Middle frontal gyrus (tissue), 1 donor: Measurements from ENCODE around the gene MTREX.

Experiments used
- DNase-seq: peaks from one replicate; pipeline ENCODE4 v3.0.0-alpha.2; 2015; ENCODE audit warnings: low spot score; ENCODE audit errors: extremely low spot score

Gene MTREX

DNA sequence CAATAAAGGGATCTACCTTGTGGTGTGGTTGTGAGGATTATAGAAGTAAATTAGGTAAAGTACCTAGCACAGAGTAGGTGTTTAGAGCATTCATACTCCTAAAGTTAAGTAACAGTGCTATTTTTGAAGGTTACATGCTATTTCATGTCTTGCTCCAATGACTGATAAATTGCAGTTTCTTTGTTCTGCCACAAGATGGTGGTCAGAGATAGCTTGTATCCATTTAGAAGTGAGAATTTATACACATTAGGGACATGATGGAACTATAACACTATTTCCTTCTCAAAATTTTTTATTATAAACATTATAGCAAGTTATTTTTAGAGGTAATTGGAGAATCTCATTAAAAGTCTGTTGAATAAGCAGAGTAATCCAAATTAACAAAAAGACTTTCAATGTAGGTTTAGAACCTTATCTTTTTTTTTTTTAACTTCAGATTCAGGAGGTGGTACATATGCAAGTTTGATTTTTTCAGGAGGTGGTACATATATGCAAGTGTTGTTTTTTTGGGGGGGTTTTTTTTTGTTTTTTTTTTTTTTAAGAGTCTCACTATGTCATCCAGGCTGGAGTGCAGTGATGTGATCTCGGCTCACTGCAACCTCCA lies 17.1 kb downstream of the MTREX start:
- no peak for DNase-seq

DNA sequence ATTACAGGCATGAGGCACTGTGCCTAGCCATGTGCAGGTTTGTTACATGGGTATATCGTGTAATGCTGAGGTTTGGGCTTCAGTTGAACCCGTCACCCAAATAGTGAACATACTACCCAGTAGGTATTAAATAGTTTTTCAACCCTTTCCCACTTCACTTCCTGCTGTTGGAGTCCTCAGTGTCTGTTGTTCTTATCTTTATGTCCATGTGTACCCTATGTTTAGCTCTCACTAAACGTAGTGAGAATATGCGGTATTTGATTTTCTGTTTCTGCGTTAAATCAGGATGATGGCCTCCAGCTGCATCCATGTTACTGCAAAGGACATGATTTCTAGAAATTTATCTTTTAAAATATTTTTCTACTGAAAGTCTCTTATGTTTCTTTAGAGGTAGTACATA lies 17.8 kb downstream of the MTREX start:
- no peak for DNase-seq

DNA sequence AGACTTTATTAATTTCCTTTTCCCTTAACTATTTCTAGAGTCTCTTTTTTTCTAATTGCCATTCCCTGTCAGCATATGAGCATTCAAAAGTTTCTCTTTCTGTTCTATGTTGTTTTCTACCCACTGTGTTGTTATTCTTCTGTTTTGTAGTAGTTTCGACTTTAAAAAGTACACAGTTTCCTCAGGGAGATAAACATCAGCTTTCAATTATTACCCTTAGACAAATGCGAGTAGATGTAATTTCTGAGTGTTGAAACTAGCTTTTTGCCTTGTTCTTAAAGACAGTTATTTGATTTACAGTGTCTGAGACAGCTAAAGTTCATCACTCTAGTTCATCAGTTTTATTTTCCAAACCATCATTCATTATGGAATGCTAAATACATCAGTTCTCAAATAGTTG lies 19.5 kb downstream of the MTREX start:
- no peak for DNase-seq

DNA sequence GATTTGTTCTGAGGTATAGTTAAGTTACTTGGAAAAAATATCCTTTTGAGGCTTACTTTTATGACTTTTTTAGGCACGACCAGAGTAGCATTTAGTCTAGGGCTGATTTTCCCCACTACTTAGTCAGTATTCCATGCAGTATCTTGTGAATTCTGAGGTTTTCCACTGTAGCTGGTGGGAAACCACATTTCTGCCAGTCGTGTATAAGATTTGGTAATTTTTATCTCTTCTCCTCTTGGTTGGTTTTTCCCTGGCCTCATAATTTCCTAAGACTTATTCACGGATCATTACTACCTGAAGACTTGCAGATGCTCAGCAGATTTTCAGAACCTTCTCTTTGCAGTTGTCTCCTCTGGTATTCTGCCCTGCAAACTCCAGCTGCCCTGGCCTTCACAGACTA lies 23.5 kb downstream of the MTREX start:
- no peak for DNase-seq

DNA sequence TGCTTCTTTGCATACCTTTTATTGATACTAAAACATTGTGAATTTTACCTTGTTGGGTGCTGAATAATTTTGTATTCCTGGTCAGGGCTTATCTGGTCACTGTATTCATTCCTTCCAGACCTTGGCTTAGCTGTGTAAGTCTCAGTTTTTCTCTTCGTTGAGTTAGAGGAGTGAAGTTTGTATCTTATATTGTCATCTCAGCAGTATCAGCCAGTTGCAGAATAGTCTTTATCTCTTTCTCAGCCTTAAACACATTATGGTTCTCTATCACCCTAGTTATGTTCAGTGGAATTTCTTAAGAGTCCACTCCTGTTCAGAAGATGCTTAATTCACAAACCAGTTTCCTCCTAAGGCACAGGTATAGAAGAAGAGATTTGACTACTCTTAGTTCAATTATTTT lies 25.2 kb downstream of the MTREX start:
- DNase-seq, result no peak

DNA sequence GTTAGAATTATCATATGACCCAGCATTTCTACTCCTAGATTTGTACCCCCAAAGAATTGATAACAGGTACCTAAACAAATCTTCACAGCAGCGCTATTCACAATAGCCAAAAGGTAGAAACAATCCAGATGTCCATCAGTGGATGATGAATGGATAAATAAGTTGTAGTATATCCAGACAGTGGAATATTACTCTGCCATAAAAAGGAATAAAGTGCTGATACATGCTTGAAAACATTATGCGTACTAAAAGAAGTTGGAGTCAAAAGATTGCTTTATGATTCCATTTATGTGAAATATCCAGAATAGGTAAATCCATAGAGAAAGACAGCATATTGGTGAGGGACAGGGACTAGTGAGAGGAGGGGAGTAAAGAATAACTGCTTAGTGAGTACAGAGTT lies 26.0 kb downstream of the MTREX start:
- DNase-seq, result no peak

DNA sequence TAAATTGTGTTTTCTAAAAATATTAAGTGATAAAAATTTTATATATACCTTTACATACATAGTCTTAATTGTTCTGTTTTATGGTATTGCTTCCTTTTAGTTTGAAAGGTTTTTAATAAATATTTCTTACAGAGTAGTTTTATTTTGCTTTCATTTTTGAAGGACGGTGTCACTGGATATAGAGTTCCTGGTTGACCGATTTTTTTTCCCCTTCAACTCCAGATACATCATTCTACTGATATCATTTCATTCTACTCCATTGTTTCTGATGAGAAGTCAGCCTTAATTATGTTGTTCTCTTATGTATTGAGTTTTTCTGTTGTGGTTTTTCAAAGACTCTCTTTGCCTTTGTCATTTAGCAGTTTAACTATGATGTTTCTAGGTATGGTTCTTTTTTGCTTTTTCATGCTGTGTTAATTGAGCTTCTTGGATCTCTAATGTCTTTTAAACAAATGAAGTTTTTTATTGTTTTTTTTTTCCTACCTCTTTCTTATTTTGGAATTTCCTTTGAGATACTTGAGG lies 30.4 kb downstream of the MTREX start:
- no peak for DNase-seq

DNA sequence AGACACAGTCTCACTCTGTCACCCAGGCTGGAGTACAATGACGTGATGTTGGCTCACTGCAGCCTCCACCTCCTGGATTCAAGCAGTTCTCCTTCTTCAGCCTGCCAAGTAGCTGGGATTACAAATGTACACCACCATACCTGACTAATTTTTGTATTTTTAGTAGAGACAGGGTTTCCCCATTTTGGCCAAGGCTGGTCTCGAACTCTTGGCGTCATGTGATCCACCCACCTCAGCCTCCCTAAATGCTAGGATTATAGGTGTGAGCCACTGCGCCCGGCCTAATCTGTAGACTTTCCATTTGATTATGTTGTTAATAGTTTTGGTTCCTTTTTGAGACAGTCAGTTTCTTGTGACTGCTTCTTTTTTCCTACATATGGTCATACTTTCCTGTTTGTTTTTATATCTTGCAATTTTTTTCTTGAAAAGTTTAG lies 31.0 kb downstream of the MTREX start:
- DNase-seq, result no peak

DNA sequence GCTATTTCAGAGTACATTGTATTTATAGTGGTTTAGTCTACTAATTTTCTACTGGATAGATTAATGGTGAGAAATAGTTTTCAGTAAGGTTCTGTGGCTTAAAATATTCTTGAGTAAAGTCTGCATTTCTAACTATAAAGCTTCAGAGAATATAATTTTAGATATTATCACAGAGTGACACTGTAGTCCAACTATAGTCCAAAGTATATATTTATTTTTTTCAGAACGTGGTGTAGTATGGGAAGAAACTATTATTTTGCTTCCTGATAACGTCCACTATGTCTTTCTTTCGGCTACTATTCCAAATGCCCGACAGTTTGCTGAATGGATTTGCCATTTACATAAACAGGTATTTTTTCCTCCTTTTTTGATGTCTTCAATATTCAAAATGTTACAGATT lies 35.3 kb downstream of the MTREX start:
- DNase-seq, result no peak

DNA sequence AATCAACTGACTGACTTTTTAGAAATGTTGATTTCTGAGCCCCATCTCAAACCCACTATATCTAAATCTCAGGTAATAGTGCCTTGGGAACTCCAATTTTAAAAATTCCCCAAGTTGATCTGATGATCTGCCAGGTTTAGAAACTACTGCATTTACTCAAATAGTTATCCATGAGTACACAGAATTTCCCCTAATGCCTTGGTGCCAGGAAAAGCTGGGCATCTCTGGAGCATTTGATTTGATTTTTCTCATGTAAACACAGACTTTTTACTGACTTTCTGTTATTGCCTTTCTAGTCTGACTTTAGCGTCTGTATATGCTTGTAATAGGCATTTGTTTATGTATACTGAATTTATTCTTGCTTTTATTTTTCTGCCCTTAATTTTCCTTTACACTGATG lies 35.8 kb downstream of the MTREX start:
- no peak for DNase-seq

DNA sequence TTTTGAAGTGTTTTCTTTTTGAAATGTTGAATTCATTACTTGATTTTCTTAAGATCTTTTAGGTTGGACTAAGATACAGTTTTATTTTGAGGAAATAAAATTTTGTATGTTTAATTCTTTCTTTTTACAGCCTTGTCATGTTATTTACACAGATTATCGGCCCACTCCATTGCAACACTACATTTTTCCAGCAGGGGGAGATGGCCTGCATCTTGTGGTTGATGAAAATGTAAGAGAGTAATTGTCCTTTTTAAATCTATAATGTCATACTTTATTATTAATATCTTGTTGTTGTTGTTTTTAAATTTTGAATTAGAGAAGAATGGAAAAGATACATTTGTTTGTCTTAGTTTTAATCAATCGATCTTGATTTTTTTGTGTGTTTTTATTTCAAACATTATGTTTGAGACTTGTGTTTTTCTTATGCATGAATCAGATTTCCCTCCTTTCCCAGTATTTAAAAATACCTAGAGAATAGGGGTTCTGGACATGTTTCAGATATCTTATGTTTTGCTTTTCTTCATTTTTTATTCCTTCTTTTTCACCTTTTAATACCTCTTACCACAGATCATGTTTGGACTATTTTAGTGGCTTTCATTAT lies 36.7 kb downstream of the MTREX start:
- peak; percentile 39 for DNase-seq

DNA sequence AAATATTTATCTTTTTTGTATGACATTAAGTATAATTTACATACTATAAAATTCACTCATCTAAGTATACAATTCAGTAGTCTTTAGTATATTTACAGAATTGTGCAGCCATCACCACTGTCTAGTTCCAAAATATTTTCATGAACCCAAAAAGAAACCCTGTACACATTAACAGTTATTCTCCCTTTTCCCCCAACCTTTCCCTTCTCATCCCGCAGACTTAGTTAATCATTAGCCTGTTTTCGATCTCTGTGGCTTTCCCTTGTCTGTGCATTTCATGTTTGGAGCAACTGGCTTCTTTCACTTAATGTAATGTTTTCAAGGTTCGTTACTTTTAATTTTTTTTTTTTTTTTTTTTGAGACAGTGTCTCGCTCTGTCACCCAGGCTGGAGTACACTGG lies 37.5 kb downstream of the MTREX start:
- DNase-seq, result no peak

DNA sequence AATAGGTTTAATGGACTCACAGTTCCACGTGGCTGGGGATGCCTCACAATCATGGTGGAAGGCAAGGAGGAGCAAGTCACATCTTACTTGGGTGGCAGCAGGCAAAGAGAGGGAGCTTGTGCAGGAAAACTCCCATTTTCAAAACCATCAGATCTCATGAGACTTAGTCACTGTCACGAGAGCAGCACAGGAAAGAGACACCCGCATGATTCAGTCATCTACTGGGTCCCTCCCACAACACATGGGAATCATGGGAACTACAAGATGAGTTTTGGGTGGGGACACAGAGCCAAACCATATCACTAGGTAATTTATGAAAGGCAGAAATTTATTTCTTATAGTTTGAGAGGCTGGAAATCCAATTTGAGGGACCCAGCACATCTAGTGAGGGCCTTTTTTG lies 40.0 kb downstream of the MTREX start:
- DNase-seq, result no peak

DNA sequence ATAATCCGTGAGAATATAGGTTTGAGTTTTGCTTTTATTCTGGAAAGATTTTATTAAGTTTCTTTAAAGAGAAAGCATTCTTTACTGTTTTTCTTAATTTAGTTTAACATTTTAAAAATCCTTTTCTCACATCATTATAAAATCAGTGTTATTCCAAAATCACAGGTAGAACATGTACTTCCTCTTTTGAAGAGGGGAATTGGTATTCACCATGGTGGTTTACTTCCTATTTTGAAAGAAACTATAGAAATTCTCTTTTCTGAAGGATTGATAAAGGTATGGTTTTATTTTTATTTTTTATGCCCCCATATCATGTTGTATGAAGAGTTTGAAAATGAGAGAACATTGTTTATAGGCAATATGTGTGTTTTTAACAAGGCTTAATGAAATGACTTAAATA lies 43.0 kb downstream of the MTREX start:
- DNase-seq, result no peak

DNA sequence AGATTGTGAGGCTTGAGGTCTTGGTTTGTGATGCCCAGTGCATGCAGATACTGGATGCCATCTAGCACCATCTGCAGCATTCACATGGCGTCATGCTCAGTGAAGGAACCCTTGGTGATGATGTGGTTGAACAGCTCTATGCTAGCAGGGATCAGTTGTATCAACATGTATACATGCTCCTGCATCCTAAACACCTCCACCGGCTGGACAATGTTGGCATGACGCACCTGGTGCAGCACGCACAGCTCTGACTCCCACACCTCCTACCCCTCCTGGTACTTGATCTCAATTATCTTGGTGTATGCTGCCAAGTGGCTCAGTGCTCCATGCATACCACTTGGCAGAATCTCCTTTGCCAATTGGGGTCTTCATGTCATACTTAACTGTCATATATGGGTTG lies 49.1 kb downstream of the MTREX start:
- DNase-seq, result no peak

DNA sequence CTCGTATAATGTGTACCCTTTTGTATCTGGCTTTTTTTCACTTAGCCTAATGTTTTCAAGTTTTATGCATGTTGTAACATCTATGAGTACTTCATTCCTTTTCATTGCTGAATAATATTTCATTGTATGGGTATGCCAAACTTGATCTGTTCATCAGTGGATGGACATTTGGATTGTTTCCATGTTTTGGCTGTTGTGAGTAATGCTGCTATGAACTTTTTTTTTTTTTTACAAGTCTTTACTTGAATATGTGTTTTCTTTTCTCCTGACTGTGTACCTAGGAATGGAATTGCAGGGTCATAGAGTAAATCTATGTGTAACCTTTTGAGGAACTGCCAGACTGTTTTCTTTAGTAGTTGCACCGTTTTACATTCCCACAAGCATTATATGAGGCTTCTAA lies 52.4 kb downstream of the MTREX start:
- DNase-seq, result no peak

DNA sequence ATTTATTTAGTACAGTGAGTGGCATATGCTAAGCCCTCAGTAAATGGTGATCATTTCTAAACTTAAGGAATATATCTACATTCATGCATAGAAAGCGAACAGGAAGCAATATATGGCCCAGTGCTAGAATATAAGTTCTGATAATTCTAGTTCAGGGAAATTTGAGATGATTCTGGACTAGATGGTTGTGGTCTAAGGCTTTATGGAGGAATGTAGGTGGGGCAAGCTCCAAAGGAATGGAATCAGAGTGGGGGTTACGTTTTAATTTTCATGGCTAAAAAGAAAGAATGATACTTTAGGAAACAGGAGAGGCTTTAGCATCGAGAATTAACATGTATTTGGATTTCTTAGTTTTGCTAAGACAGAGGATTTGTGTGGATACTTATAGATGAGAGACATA lies 56.1 kb downstream of the MTREX start:
- no peak for DNase-seq

DNA sequence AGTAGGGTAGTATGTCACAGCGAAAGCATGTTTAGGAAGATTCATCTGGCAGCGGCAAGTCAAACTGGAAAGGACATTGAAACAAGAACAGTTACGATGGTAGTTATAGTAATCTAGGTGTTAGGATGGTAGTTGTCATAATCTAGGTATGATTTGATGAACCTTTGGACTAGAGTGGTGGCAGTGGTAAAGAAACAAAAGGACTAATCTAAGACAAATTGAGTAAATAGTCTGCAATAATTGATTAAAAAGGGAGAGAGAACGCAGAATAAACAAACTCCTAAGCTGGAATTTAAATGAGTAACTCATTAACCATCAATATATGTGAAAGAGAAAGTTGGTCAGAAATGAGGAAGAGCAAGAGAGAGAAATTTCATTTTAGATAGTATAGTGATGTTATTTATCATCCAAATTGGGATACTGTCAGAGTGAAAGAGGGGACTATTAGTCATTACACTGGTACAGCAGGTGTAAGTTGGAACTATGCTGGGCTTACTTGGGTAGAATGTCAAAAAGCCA lies 56.8 kb downstream of the MTREX start:
- DNase-seq, result no peak

DNA sequence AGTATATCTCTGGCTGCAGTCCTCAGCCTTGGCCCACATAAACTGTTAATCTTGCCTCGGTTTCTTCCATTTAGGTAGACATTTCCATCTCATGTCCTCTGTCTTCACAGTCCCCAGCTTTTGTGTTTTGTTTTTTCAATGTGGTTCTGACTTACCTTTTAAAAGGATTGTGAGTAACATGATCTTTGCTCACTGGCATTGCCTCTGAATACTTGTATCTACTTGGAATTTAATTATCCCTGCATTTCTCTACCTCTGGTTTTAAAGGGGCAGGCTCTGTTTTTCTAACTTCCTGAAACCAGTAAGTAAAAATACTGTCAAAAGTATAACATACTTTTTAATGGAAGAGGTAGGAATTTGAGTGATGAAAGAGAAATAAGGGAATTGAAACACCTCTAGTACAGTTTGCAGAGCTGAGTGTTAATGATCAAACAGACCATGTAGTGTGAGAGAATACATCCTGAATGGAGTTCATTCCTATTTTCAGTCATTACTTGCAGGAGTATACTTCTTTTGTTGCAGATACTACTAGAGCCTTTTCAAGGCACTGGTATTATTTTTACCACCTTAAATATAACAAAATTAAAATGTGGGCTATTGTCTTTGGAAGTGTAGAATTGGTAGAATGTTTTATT lies 62.6 kb downstream of the MTREX start:
- DNase-seq, result no peak

DNA sequence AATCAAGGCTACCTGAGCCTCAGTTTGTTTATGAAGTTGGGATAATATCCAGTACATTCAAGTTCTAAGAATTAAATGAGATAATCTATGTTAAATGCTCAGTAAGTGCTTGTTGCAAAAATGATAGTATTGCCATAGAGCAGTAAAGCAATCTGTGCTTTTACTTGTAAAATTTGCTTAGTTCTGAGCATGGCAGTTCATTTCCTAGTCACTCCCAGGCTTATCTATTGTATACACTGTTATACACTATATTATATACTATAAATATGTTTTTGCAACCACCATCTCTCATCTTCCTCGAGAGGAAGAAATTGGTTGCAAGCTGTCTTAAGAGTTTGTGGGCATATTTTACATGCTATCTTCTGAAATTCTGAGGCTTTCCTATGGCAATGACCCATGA lies 63.4 kb downstream of the MTREX start:
- no peak for DNase-seq

DNA sequence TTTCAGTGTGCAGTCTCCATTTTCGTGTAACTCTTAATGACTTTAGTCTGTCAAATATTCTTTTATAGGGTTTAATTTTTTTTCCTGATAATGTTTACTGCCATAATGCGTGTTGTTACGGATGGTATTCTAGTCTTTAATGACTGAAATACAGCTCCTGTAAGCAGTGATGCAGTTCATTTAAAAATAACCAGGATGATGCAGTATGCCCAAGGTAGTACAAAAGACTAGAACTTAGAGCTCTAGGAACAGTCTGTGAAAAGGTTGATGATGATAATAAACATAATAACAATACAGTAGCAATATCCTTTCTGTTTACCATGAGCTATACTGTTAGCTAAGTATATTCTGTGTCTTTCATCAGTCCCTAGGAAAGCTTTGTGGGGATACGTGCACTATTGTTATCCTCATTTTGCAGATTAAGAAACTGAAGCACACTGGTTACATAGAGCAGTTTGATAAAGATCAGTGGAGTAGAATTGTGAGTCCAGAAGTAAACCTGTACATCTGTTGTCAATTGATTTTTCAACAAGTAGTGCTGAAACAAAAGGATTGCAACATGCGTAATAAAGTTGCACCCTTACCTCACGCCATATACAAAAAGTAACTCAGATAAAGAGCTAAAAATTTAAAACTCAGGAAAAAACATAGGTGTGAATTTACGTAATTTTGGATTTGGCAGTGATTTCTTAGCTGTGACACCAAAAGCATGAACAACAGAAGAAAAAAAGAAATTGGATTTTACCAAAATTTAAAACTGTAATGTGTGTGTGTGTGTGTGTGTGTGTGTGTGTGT lies 64.5 kb downstream of the MTREX start:
- DNase-seq, result no peak

DNA sequence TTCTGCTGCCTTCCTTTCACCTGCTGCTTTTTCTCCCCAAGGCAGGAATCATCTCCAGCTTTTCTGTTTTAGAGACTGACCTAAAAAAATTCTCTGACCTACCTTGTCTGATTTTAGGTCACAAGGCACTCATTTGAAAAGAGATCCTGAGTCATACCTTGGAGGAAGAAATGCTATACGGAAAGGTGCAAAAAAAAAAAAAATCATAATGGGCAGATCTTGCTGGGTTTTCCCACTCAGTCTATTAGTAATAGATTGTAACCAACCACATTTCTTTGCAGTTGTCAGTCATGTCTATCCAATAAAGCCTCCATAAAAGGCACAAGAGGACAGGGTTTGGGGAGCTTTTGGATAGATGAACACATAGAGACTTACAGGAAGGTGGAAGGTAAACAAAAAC lies 70.0 kb downstream of the MTREX start:
- DNase-seq, result no peak
